SK-N-MC (cell line): ENCODE data around the gene BCAR3.
"Not testable (repeated sequence)": the region's sequence is repeated elsewhere in the genome, so short reads cannot be mapped to it uniquely, and the experiment has no call there.

Source experiments
- DNase-seq: peaks from one replicate; pipeline ENCODE4 v3.0.0-alpha.2; 2011; ENCODE audit warnings: low read depth, low spot score
- H3K27ac ChIP-seq: fragments of 200-600 bp; sonication (generic); 2 replicates; pipeline ENCODE4 v1.5.1; 2016; ENCODE audit warnings: mixed run types
- H3K36me3 ChIP-seq: fragments of 200-600 bp; sonication (generic); 2 replicates; pipeline ENCODE4 v1.6.1; 2017; ENCODE audit warnings: antibody characterized with exemption, low read length, mixed read lengths; ENCODE audit not compliant: insufficient read depth
- H3K4me3 ChIP-seq: fragments of 200-600 bp; sonication (generic); 2 replicates; pipeline ENCODE4 v1.5.1; 2016
- H3K9ac ChIP-seq: fragments of 200-600 bp; sonication (generic); 2 replicates; pipeline ENCODE4 v1.8.0; 2017; ENCODE audit warnings: mixed run types, mixed read lengths; ENCODE audit not compliant: insufficient read length
- H3K9me3 ChIP-seq: fragments of 200-600 bp; sonication (generic); 2 replicates; pipeline ENCODE4 v1.6.1; 2017; ENCODE audit warnings: low read depth, mild to moderate bottlenecking, antibody characterized with exemption, low read length, moderate library complexity, mixed read lengths
- EZH2 ChIP-seq: fragments of 200-600 bp; sonication (generic); IDR thresholded peaks from one replicate; pipeline ENCODE4 v1.6.1; 2017; ENCODE audit warnings: antibody characterized with exemption
- FOXP2 ChIP-seq: optimal IDR thresholded peaks from 2 replicates; pipeline ENCODE3; 2011; ENCODE audit warnings: mild to moderate bottlenecking, moderate library complexity; ENCODE audit not compliant: insufficient read depth; ENCODE audit errors: extremely low read length, control extremely low read depth
- POLR2AphosphoS5 ChIP-seq: IDR thresholded peaks from 2 replicates; pipeline ENCODE4 v1.6.1; 2012; ENCODE audit warnings: mild to moderate bottlenecking, low read depth, low read length, borderline replicate concordance

The BCAR3 gene

GRCh38 chr1:93594603-93594880 is 87.1 kb downstream of the BCAR3 start:
- H3K4me3 ChIP-seq = no peak overlapping the region
- TF ChIP-seq POLR2AphosphoS5 = no peak
- TF ChIP-seq EZH2 = no peak
- no peak for TF ChIP-seq FOXP2
- DNase-seq = no peak
- no peak overlapping the region for H3K9ac ChIP-seq
- no peaks in the 10 kb centered on the region for H3K36me3 ChIP-seq
- no peaks in the 10 kb centered on the region for H3K9me3 ChIP-seq
- H3K27ac ChIP-seq = no peak overlapping the region

- DNase-seq = no peak
- H3K4me3 ChIP-seq = no peak overlapping the region
- no peaks in the 10 kb centered on the region for H3K36me3 ChIP-seq
- TF ChIP-seq EZH2 (no peak), FOXP2 (no peak), POLR2AphosphoS5 (no peak)
- no peak overlapping the region for H3K9ac ChIP-seq
- no peaks in the 10 kb centered on the region for H3K9me3 ChIP-seq
- no peak overlapping the region for H3K27ac ChIP-seq
Measured at GRCh38 chr1:93593854-93594602, 87.6 kb downstream of the BCAR3 start.

DNA sequence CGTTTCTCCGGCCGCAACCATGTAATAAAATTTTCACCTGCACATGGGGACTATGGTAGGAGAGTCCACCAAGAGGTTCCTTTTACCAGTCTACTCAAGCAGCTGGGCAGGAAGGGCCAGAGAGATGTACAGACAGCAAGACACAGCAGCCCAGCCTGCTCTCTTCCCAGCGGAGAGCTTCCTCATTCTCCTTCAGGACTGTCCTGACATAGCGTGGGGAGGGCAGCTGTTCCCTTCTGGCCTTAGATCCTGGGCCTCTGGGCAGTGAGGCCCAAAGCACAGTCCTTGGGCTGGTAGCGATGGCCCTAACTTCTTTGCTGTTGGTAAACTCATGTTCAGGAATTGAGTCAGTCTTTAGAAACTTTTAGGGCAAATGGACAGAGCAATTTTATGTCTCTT is 89.1 kb downstream of the BCAR3 start:
- Histone ChIP-seq H3K27ac (no peak overlapping the region), H3K9me3 (no peaks in the 10 kb centered on the region), H3K9ac (no peak overlapping the region), H3K4me3 (no peak overlapping the region), H3K36me3 (no peaks in the 10 kb centered on the region)
- DNase-seq = no peak
- TF ChIP-seq FOXP2 (no peak), POLR2AphosphoS5 (no peak), EZH2 (no peak)

GRCh38 chr1:93591676-93592550 is 89.7 kb downstream of the BCAR3 start:
- Histone ChIP-seq H3K9ac (no peak overlapping the region), H3K4me3 (no peak overlapping the region), H3K27ac (no peak overlapping the region), H3K36me3 (no peaks in the 10 kb centered on the region), H3K9me3 (no peaks in the 10 kb centered on the region)
- TF ChIP-seq FOXP2 (no peak), POLR2AphosphoS5 (no peak), EZH2 (no peak)
- DNase-seq = no peak

GRCh38 chr1:93591291-93591675 is 90.4 kb downstream of the BCAR3 start:
- H3K36me3 ChIP-seq, H3K4me3 ChIP-seq, DNase-seq, H3K27ac ChIP-seq, H3K9me3 ChIP-seq, H3K9ac ChIP-seq: not testable (repeated sequence)

DNA sequence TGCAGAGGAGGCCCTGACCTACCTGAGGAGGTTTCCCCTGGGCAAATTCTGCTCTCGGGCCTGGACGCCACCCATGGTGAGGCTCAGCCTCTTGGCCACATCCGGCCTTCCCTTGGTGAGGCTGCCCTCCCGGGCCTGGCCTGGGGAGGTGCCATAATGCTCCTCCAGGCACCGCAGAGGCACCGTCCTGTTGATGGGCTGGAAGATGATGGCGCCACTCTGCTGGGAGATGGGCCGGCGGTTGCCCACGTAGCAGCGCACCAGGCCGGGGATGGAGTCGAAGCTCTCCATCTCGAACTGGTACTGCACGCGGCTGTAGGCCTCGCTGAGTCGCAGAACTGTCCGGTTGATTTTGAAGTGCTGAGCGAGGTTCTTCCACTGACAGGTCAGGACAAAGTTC is 92.7 kb downstream of the BCAR3 start:
- TF ChIP-seq FOXP2 (no peak), EZH2 (no peak), POLR2AphosphoS5 (no peak)
- Histone ChIP-seq H3K27ac (no peak overlapping the region), H3K4me3 (no peak overlapping the region), H3K9ac (no peak overlapping the region), H3K9me3 (no peaks in the 10 kb centered on the region), H3K36me3 (no peaks in the 10 kb centered on the region)
- no peak for DNase-seq

DNA sequence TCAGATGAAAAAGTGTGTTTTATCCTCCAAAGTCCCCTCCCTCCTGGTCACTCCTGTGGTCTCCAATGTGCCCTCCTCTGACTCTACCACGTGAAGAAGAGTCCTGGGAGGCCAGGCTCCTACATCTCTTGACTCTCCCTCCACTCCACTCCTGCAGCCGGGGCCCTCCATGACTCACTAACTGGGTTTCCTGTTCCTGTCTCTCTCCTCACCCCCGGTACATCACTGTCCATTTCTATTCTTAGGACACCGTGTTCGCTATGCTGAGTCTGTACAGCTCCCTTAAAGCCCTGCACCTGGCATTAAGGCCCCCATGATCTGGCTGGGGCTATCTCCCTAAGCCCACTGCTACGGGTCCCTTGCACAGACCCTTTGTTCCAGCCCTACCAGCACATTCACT is 93.4 kb downstream of the BCAR3 start:
- H3K9me3 ChIP-seq = no peaks in the 10 kb centered on the region
- H3K9ac ChIP-seq = no peak overlapping the region
- DNase-seq = no peak
- H3K27ac ChIP-seq = no peak overlapping the region
- H3K36me3 ChIP-seq = no peaks in the 10 kb centered on the region
- no peak for TF ChIP-seq POLR2AphosphoS5
- no peak for TF ChIP-seq FOXP2
- no peak for TF ChIP-seq EZH2
- no peak overlapping the region for H3K4me3 ChIP-seq

DNA sequence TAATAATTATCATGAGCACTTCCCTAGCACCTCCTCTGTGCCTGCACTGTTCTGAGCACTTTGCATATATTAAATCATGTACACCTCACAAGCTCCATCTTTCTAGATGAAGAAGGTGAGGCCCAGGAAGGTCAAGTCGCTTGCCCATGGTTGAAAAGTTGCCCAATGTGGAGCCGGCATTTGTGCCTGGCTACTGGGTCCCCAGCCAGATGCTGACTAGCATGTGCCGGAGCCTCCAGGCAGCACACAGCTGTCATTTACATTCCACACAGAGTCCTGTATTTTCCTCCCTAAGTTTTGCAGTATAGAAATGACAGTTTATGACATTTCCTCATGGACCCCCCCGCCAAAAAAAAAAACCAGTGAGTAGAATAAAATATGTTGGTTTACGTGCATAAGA is 94.3 kb downstream of the BCAR3 start:
- no peaks in the 10 kb centered on the region for H3K36me3 ChIP-seq
- no peak overlapping the region for H3K27ac ChIP-seq
- no peak for DNase-seq
- H3K4me3 ChIP-seq = no peak overlapping the region
- no peaks in the 10 kb centered on the region for H3K9me3 ChIP-seq
- no peak for TF ChIP-seq FOXP2
- no peak for TF ChIP-seq POLR2AphosphoS5
- TF ChIP-seq EZH2 = no peak
- no peak overlapping the region for H3K9ac ChIP-seq

DNA sequence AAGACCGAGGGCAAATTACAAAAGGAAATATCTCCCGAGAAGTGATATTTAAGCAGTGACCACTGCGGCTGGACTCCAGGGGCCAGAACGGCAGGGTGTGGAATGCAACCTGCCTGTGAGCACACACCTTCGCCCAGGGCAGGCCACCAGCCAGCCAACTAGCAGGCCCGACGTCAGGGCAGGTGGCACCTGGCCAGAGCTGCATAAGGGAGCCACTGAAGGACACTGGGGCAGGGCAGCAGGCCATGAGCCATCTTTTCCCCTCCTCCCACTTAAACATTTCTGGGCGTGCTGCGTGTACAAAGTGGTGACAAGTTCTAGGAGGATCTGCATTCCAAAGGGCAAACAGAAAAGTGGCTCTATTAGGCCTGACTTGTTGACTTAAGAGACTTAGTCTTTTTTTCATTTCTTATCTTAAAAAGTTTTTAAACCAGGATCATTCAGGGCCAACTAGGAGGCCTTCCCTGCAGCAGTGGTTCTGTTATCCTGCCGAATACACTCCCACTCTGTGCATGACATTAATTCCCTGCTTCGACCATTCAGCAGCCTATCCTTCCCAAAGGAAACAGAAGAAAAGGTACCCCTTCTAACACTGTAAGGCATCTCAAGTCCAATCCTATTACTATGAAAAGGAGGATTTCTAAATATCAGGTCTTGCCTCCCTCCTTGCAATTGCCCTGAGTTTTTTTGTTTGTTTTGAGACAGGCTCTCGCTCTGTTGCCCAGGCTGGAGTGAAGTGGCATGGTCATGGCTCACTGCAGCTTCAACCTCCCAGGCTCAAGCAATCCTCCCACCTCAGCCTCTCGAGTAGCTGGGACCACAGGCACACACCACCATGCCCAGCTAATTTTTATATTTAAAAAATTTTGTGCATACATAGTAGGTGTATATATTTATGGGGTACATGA is 96.3 kb downstream of the BCAR3 start:
- Histone ChIP-seq H3K36me3 (no peaks in the 10 kb centered on the region), H3K9me3 (no peaks in the 10 kb centered on the region), H3K9ac (peak overlapping the region; percentile 23), H3K27ac (peak overlapping the region; percentile 44; the same call in 1 of the 2 replicates), H3K4me3 (no peak overlapping the region)
- no peak for DNase-seq
- TF ChIP-seq FOXP2 (no peak), POLR2AphosphoS5 (no peak), EZH2 (no peak)
